ENCODE data around the gene KRTAP23-1. TPM values are rescaled to one million over a fixed set of nuclear protein-coding genes. Genes with fewer than 3 reads are reported as not detected.

The KRTAP23-1 gene
- not detected for total RNA-seq

GRCh38 chr21:30348506-30348905 lies at the start of gene KRTAP23-1:
KRTAP23-1 (minus strand) TSS chr21:30348606; CDS start chr21:30348606, 0 bp downstream.
- no peaks in the 10 kb centered on the region for H3K36me3 Mint-ChIP-seq (ENCODE audit: low read depth)
- intact Hi-C loops (cut with micrococcal nuclease) = no loop called here

GRCh38 chr21:30395731-30396130 lies 47.3 kb upstream of the KRTAP23-1 start, which contains the start of gene KRTAP13-1:
KRTAP13-1 (plus strand) TSS chr21:30396031; CDS start chr21:30396087, 56 bp downstream.
- Mint-ChIP-seq H3K4me1 (ENCODE audit: low read depth) (no peaks in the 10 kb centered on the region), H3K36me3 (ENCODE audit: low read depth) (no peaks in the 10 kb centered on the region), H3K9me3 (no peaks in the 10 kb centered on the region), H3K27ac (no peak within 1 kb of the TSS), H3K4me3 (no peak within 1 kb of the TSS), H3K27me3 (ENCODE audit: low read depth) (peaks cover 4% of the 10 kb centered on the region)
- no peak for DNase-seq
- intact Hi-C loops (cut with micrococcal nuclease) = no loop called here
- CTCF ChIA-PET = no interaction called here

More at GRCh38 chr21:30348506-30348905, at the start of gene KRTAP23-1:
- Mint-ChIP-seq H3K9me3 (no peaks in the 10 kb centered on the region), H3K27ac (no peak within 1 kb of the TSS), H3K4me1 (ENCODE audit: low read depth) (no peaks in the 10 kb centered on the region), H3K27me3 (ENCODE audit: low read depth) (peaks cover 5% of the 10 kb centered on the region), H3K4me3 (no peak within 1 kb of the TSS)
- CTCF ChIA-PET = no interaction called here
- DNase-seq = no peak

GRCh38 chr21:30391492-30392025 lies 43.2 kb upstream of the KRTAP23-1 start:
- no peaks in the 10 kb centered on the region for H3K36me3 Mint-ChIP-seq (ENCODE audit: low read depth)
- H3K4me1 Mint-ChIP-seq (ENCODE audit: low read depth) = no peaks in the 10 kb centered on the region
- no peaks in the 10 kb centered on the region for H3K27me3 Mint-ChIP-seq (ENCODE audit: low read depth)
- CTCF ChIA-PET = no interaction called here
- no peak for DNase-seq
- peaks cover 3% of the 10 kb centered on the region for H3K9me3 Mint-ChIP-seq
- no peak overlapping the region for H3K27ac Mint-ChIP-seq
- no peak overlapping the region for H3K4me3 Mint-ChIP-seq
- intact Hi-C loops (cut with micrococcal nuclease) = no loop called here

GRCh38 chr21:30382201-30382600 lies 33.8 kb upstream of the KRTAP23-1 start:
- Mint-ChIP-seq H3K27ac (no peak overlapping the region), H3K36me3 (ENCODE audit: low read depth) (no peaks in the 10 kb centered on the region), H3K27me3 (ENCODE audit: low read depth) (peaks cover 9% of the 10 kb centered on the region), H3K9me3 (no peaks in the 10 kb centered on the region), H3K4me3 (no peak overlapping the region), H3K4me1 (ENCODE audit: low read depth) (no peaks in the 10 kb centered on the region)
- no peak for DNase-seq
- intact Hi-C loops (cut with micrococcal nuclease) = no loop called here
- CTCF ChIA-PET = no interaction called here

GRCh38 chr21:30372139-30372770 lies 23.8 kb upstream of the KRTAP23-1 start, which contains the start of gene KRTAP13-2:
KRTAP13-2 (minus strand) TSS chr21:30372271; CDS start chr21:30372213, 58 bp downstream.
- Mint-ChIP-seq H3K4me1 (ENCODE audit: low read depth) (no peaks in the 10 kb centered on the region), H3K36me3 (ENCODE audit: low read depth) (no peaks in the 10 kb centered on the region), H3K4me3 (no peak within 1 kb of the TSS), H3K27me3 (ENCODE audit: low read depth) (peaks cover 4% of the 10 kb centered on the region), H3K27ac (no peak within 1 kb of the TSS), H3K9me3 (peaks cover 2% of the 10 kb centered on the region)
- intact Hi-C loops (cut with micrococcal nuclease) = no loop called here
- no peak for DNase-seq
- CTCF ChIA-PET = no interaction called here

GRCh38 chr21:30355906-30356305 lies 7.5 kb upstream of the KRTAP23-1 start:
- no peaks in the 10 kb centered on the region for H3K9me3 Mint-ChIP-seq
- no peaks in the 10 kb centered on the region for H3K36me3 Mint-ChIP-seq (ENCODE audit: low read depth)
- no peak overlapping the region for H3K4me3 Mint-ChIP-seq
- intact Hi-C loops (cut with micrococcal nuclease) = no loop called here
- CTCF ChIA-PET = interaction anchor here (0.7 kb wide), 1 partner anchor 553 kb away, joined by 4 read pairs; no protein-coding TSS in a partner anchor
- no peak for DNase-seq
- peaks cover 6% of the 10 kb centered on the region for H3K27me3 Mint-ChIP-seq (ENCODE audit: low read depth)
- no peak overlapping the region for H3K27ac Mint-ChIP-seq
- no peaks in the 10 kb centered on the region for H3K4me1 Mint-ChIP-seq (ENCODE audit: low read depth)

- H3K36me3 Mint-ChIP-seq (ENCODE audit: low read depth) = no peaks in the 10 kb centered on the region
- peaks cover 6% of the 10 kb centered on the region for H3K27me3 Mint-ChIP-seq (ENCODE audit: low read depth)
- no peak overlapping the region for H3K4me3 Mint-ChIP-seq
- intact Hi-C loops (cut with micrococcal nuclease) = no loop called here
- H3K9me3 Mint-ChIP-seq = no peaks in the 10 kb centered on the region
- CTCF ChIA-PET = interaction anchor here (1.4 kb wide), 1 partner anchor 13 kb away, joined by 3 read pairs; no protein-coding TSS in a partner anchor
- DNase-seq = no peak
- H3K4me1 Mint-ChIP-seq (ENCODE audit: low read depth) = no peaks in the 10 kb centered on the region
- H3K27ac Mint-ChIP-seq = no peak overlapping the region
These were observed 6.1 kb upstream of the KRTAP23-1 start for GRCh38 chr21:30354308-30355005.

GRCh38 chr21:30351534-30351933 lies 3.1 kb upstream of the KRTAP23-1 start:
- CTCF ChIA-PET = no interaction called here
- no peaks in the 10 kb centered on the region for H3K36me3 Mint-ChIP-seq (ENCODE audit: low read depth)
- no peak overlapping the region for H3K4me3 Mint-ChIP-seq
- no peak overlapping the region for H3K27ac Mint-ChIP-seq
- H3K4me1 Mint-ChIP-seq (ENCODE audit: low read depth) = no peaks in the 10 kb centered on the region
- peaks cover 6% of the 10 kb centered on the region for H3K27me3 Mint-ChIP-seq (ENCODE audit: low read depth)
- intact Hi-C loops (cut with micrococcal nuclease) = no loop called here
- no peaks in the 10 kb centered on the region for H3K9me3 Mint-ChIP-seq
- no peak for DNase-seq

- Mint-ChIP-seq H3K27me3 (ENCODE audit: low read depth) (peaks cover 3% of the 10 kb centered on the region), H3K4me3 (no peak overlapping the region), H3K27ac (no peak overlapping the region), H3K9me3 (no peaks in the 10 kb centered on the region), H3K36me3 (ENCODE audit: low read depth) (no peaks in the 10 kb centered on the region), H3K4me1 (ENCODE audit: low read depth) (no peaks in the 10 kb centered on the region)
- CTCF ChIA-PET = no interaction called here
- intact Hi-C loops (cut with micrococcal nuclease) = no loop called here
- DNase-seq = no peak
These were observed 1.2 kb upstream of the KRTAP23-1 start for GRCh38 chr21:30349572-30349971.

GRCh38 chr21:30345014-30345413 lies 3.4 kb downstream of the KRTAP23-1 start:
- DNase-seq = no peak
- no peaks in the 10 kb centered on the region for H3K9me3 Mint-ChIP-seq
- no peak overlapping the region for H3K27ac Mint-ChIP-seq
- CTCF ChIA-PET = no interaction called here
- H3K4me1 Mint-ChIP-seq (ENCODE audit: low read depth) = no peaks in the 10 kb centered on the region
- no peak overlapping the region for H3K4me3 Mint-ChIP-seq
- peaks cover 9% of the 10 kb centered on the region for H3K27me3 Mint-ChIP-seq (ENCODE audit: low read depth)
- intact Hi-C loops (cut with micrococcal nuclease) = no loop called here
- no peaks in the 10 kb centered on the region for H3K36me3 Mint-ChIP-seq (ENCODE audit: low read depth)

GRCh38 chr21:30340714-30341573 lies 7.5 kb downstream of the KRTAP23-1 start:
- intact Hi-C loops (cut with micrococcal nuclease) = loop anchor here (1.0 to 2.0 kb wide), 2 partner anchors 94 to 745 kb away; no protein-coding TSS in a partner anchor
- no peaks in the 10 kb centered on the region for H3K36me3 Mint-ChIP-seq (ENCODE audit: low read depth)
- CTCF ChIA-PET = interaction anchor here (0.6 to 1.5 kb wide), 5 partner anchors 10 to 890 kb away, joined by 3 read pairs; partner anchors contain the start of gene KRTAP21-3
- H3K27me3 Mint-ChIP-seq (ENCODE audit: low read depth) = peaks cover 9% of the 10 kb centered on the region
- DNase-seq = peak; percentile 48
- H3K9me3 Mint-ChIP-seq = no peaks in the 10 kb centered on the region
- no peak overlapping the region for H3K27ac Mint-ChIP-seq
- H3K4me3 Mint-ChIP-seq = no peak overlapping the region
- H3K4me1 Mint-ChIP-seq (ENCODE audit: low read depth) = no peaks in the 10 kb centered on the region

GRCh38 chr21:30338717-30339116 lies 9.7 kb downstream of the KRTAP23-1 start:
- Mint-ChIP-seq H3K4me1 (ENCODE audit: low read depth) (no peaks in the 10 kb centered on the region), H3K27ac (no peak overlapping the region), H3K4me3 (no peak overlapping the region), H3K27me3 (ENCODE audit: low read depth) (peaks cover 4% of the 10 kb centered on the region), H3K9me3 (no peaks in the 10 kb centered on the region), H3K36me3 (ENCODE audit: low read depth) (no peaks in the 10 kb centered on the region)
- intact Hi-C loops (cut with micrococcal nuclease) = no loop called here
- CTCF ChIA-PET = interaction anchor here (0.6 kb wide), 1 partner anchor 587 kb away, joined by 3 read pairs; no protein-coding TSS in a partner anchor
- no peak for DNase-seq
